Stimulated activated CD4-positive, alpha-beta T cell treated with anti-CD3 and anti-CD28 coated beads, Interleukin-15, amount 100 ng/mL, for 24 hours (primary cell): ENCODE data around the gene GPR63.

ENCODE experiments used
- DNase-seq: peaks from one replicate; pipeline ENCODE4 v3.0.0-alpha.2; 2020

Gene GPR63

GRCh38 chr6:96749891-96750290 lies 87.4 kb downstream of the GPR63 start:
- no peak for DNase-seq
